Suprapubic skin (tissue), 3 donors: Measurements from ENCODE around the gene TUNAR.

Source experiments
- POLR2A ChIP-seq, 2 donors: fragments of 450-650 bp; IDR thresholded peaks; one replicate each; pipeline ENCODE4 v1.6.1; 2017; ENCODE audit warnings: antibody characterized with exemption in 2 of 2, mild to moderate bottlenecking in 2 of 2, moderate library complexity in 2 of 2
- TF ChIP-seq, protein P1 (sequence below), 2 donors: fragments of 200-600 bp in 1 of 2; fragments of 450-650 bp in 1 of 2; sonication (generic) in 1 of 2; IDR thresholded peaks; one replicate each; pipeline ENCODE4 v1.5.1; 2016 to 2019; ENCODE audit warnings: antibody characterized with exemption in 2 of 2, mild to moderate bottlenecking in 1 of 2, moderate library complexity in 1 of 2

DNA sequence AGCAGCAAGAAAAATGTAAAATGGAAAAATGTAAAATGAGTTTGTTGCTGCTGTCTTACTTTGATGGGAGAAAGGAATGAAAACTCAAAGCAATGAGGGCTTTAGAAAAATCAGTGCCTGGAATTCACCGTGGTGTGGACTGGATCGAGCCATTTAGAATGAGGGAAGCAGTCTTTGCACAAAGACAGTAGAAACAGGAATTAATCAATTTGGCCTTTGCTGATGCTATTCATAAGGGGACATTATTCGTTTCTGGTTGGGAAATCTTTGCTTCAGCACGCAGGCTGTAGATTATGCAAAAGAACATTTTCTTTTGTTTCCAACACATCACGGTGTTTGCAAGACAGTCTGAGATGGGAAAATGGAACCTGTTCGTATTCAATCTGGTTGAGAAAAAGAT lies 6.9 kb upstream of the TUNAR start:
- TF ChIP-seq, protein P1, sequence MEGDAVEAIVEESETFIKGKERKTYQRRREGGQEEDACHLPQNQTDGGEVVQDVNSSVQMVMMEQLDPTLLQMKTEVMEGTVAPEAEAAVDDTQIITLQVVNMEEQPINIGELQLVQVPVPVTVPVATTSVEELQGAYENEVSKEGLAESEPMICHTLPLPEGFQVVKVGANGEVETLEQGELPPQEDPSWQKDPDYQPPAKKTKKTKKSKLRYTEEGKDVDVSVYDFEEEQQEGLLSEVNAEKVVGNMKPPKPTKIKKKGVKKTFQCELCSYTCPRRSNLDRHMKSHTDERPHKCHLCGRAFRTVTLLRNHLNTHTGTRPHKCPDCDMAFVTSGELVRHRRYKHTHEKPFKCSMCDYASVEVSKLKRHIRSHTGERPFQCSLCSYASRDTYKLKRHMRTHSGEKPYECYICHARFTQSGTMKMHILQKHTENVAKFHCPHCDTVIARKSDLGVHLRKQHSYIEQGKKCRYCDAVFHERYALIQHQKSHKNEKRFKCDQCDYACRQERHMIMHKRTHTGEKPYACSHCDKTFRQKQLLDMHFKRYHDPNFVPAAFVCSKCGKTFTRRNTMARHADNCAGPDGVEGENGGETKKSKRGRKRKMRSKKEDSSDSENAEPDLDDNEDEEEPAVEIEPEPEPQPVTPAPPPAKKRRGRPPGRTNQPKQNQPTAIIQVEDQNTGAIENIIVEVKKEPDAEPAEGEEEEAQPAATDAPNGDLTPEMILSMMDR (IDR thresholded peaks at IDR 0.05): no peak
- TF ChIP-seq POLR2A (IDR thresholded peaks at IDR 0.05): no peak
